HCT116 (cell line): ENCODE results near the gene SMC4. TPM values are rescaled to one million over a fixed set of nuclear protein-coding genes. Genes with fewer than 3 reads are reported as not detected.
"Not testable (repeated sequence)": the region's sequence is repeated elsewhere in the genome, so short reads cannot be mapped to it uniquely, and the experiment has no call there.

Experiments
- ATAC-seq: fragments of 200-7000 bp; cut with Tn5 transposase; 2 replicates; pipeline ENCODE4 v1.9.1; 2020; ENCODE audit warnings: mild to moderate bottlenecking, moderate library complexity
- BruUV-seq: library from RNA; stranded (reverse); fragments of 400-500 nt; replicated peaks from 2 replicates; lab custom pipeline; 2021; lab: Mats Ljungman, UMichigan
- CTCF ChIA-PET: fragments of 300-600 bp; sonication (Branson Sonifier 250); formaldehyde crosslinking; loops from one replicate; lab custom pipeline; 2021; ENCODE audit warnings: antibody characterized with exemption; lab: Charles Lee
- POLR2A ChIA-PET: fragments of 300-600, 350-600 bp; sonication (Branson Sonifier 250); formaldehyde crosslinking; loops from one replicate; lab custom pipeline; 2021; ENCODE audit warnings: antibody characterized with exemption; lab: Charles Lee
- RAD21 ChIA-PET, 2 experiments: fragments of 300-600 bp; sonication (Branson Sonifier 250); formaldehyde crosslinking; loops; one replicate each; lab custom pipeline; 2023; ENCODE audit warnings: low total read pairs in 2 of 2; ENCODE audit not compliant: uncharacterized antibody in 2 of 2, unreplicated experiment in 2 of 2, low non-redundant PET in 1 of 2; lab: Charles Lee
- DNase-seq: peaks from one replicate; pipeline ENCODE4 v3.0.0-alpha.2; 2010; ENCODE audit warnings: low read depth, low spot score
- H2AFZ ChIP-seq: fragments of 200-600 bp; shearing (Covaris generic), sonication (generic); 2 replicates; pipeline ENCODE4 v1.6.1; 2017; ENCODE audit warnings: low read depth, mixed run types, mixed read lengths, antibody characterized with exemption, low read length; ENCODE audit not compliant: poor library complexity, severe bottlenecking
- H3K27ac ChIP-seq: 2 replicates; pipeline ENCODE4 v1.5.1; 2012; ENCODE audit warnings: low read depth, low read length
- H3K27me3 ChIP-seq: fragments of 200-600 bp; sonication (generic); 2 replicates; pipeline ENCODE4 v1.6.1; 2016; ENCODE audit warnings: mixed run types, low read length, mixed read lengths; ENCODE audit not compliant: insufficient read depth
- H3K36me3 ChIP-seq, 2 experiments: fragments of 200-500 bp in 1 of 2; fragments of 200-600 bp in 1 of 2; sonication (Bioruptor generic) in 1 of 2; sonication (generic) in 1 of 2; 2 replicates each; pipeline versions ENCODE4 v1.5.1 to v1.6.1; 2014 to 2016; ENCODE audit warnings: low read length in 2 of 2, inconsistent platforms in 1 of 2, mixed read lengths in 1 of 2, mixed run types in 1 of 2; ENCODE audit not compliant: insufficient read depth in 2 of 2, control insufficient read depth in 1 of 2
- H3K4me1 ChIP-seq, 2 experiments: fragments of 200-600 bp in 1 of 2; sonication (generic) in 1 of 2; 2 replicates each; pipeline versions ENCODE4 v1.5.1 to v1.6.1; 2012 to 2017; ENCODE audit warnings: low read length in 2 of 2, inconsistent platforms in 1 of 2, mild to moderate bottlenecking in 1 of 2, mixed read lengths in 1 of 2, mixed run types in 1 of 2, moderate library complexity in 1 of 2; ENCODE audit not compliant: insufficient read depth in 2 of 2, control insufficient read depth in 1 of 2
- H3K4me2 ChIP-seq: fragments of 200-600 bp; sonication (generic); 2 replicates; pipeline ENCODE4 v1.6.1; 2017; ENCODE audit warnings: mixed run types, low read length, mixed read lengths
- H3K4me3 ChIP-seq, 2 experiments: fragments of 200-600 bp in 1 of 2; sonication (generic) in 1 of 2; replicated peaks in 1 of 2; 2 replicates each; pipeline ENCODE4 v1.5.1; 2011 to 2016; ENCODE audit warnings: low read length in 2 of 2, control low read depth in 1 of 2, low read depth in 1 of 2, mild to moderate bottlenecking in 1 of 2, mixed read lengths in 1 of 2, mixed run types in 1 of 2
- H3K79me2 ChIP-seq: fragments of 200-600 bp; sonication (generic); 2 replicates; pipeline ENCODE4 v1.6.1; 2017; ENCODE audit warnings: mild to moderate bottlenecking, mixed run types, low read length, moderate library complexity, mixed read lengths; ENCODE audit not compliant: insufficient read depth
- H3K9ac ChIP-seq: fragments of 200-600 bp; sonication (generic); 2 replicates; pipeline ENCODE4 v1.6.1; 2016; ENCODE audit warnings: low read length, mixed read lengths
- H3K9me2 ChIP-seq: fragments of 200-600 bp; sonication (generic), shearing (Covaris generic); 2 replicates; pipeline ENCODE4 v1.6.1; 2017; ENCODE audit warnings: mixed run types, mild to moderate bottlenecking, moderate library complexity; ENCODE audit not compliant: insufficient read depth
- H3K9me3 ChIP-seq, 2 experiments: fragments of 200-500 bp in 1 of 2; fragments of 200-600 bp in 1 of 2; sonication (Bioruptor generic) in 1 of 2; sonication (generic) in 1 of 2; 2 replicates each; pipeline ENCODE4 v1.6.1; 2014 to 2017; ENCODE audit warnings: low read length in 2 of 2, mixed read lengths in 2 of 2, inconsistent platforms in 1 of 2, low read depth in 1 of 2, mild to moderate bottlenecking in 1 of 2, mixed run types in 1 of 2, moderate library complexity in 1 of 2; ENCODE audit not compliant: control insufficient read depth in 1 of 2, insufficient read depth in 1 of 2
- H4K20me1 ChIP-seq: fragments of 200-600 bp; sonication (generic), shearing (Covaris generic); 2 replicates; pipeline ENCODE4 v1.6.1; 2017; ENCODE audit warnings: mixed run types, mild to moderate bottlenecking, moderate library complexity; ENCODE audit not compliant: insufficient read depth
- CEBPB ChIP-seq: IDR thresholded peaks from 2 replicates; pipeline ENCODE4 v1.6.1; 2012; ENCODE audit warnings: low read depth
- CTCF ChIP-seq, 3 experiments: fragments of 200-600 bp in 1 of 3; sonication (generic) in 1 of 3; IDR thresholded peaks in 2 of 3; conservative IDR thresholded peaks in 1 of 3; 2 replicates each; pipeline ENCODE4 v1.5.1; 2012 to 2017; ENCODE audit warnings: low read depth in 2 of 3, low read length in 2 of 3, antibody characterized with exemption in 1 of 3, borderline replicate concordance in 1 of 3, control low read depth in 1 of 3, mild to moderate bottlenecking in 1 of 3, mixed read lengths in 1 of 3, mixed run types in 1 of 3, moderate library complexity in 1 of 3; ENCODE audit not compliant: insufficient read depth in 1 of 3
- EGR1 ChIP-seq: IDR thresholded peaks from 2 replicates; pipeline ENCODE4 v1.6.1; 2012; ENCODE audit warnings: low read depth
- JUND ChIP-seq: IDR thresholded peaks from 2 replicates; pipeline ENCODE4 v1.6.1; 2012
- MAX ChIP-seq: IDR thresholded peaks from 2 replicates; pipeline ENCODE4 v1.6.1; 2012
- RAD21 ChIP-seq: IDR thresholded peaks from 2 replicates; pipeline ENCODE4 v1.6.1; 2012; ENCODE audit warnings: low read depth, mild to moderate bottlenecking
- SIN3A ChIP-seq: IDR thresholded peaks from 2 replicates; pipeline ENCODE4 v1.6.1; 2012; ENCODE audit warnings: low read depth
- SP1 ChIP-seq: IDR thresholded peaks from 2 replicates; pipeline ENCODE4 v1.6.1; 2012; ENCODE audit warnings: low read depth
- YY1 ChIP-seq: IDR thresholded peaks from 2 replicates; pipeline ENCODE4 v1.6.1; 2011; ENCODE audit warnings: low read length, low read depth, moderate library complexity, mild to moderate bottlenecking; ENCODE audit not compliant: insufficient replicate concordance; ENCODE audit errors: extremely low read depth
- intact Hi-C: fragments of 100-400 bp; cut with micrococcal nuclease; formaldehyde crosslinking; loops from 2 replicates; pipeline ENCODE4 v1.10.0; 2022
- total RNA-seq: library from RNA; stranded (reverse); gene quantifications from one replicate; pipeline ENCODE4 v1.2.1, GENCODE V29; 2021; ENCODE audit not compliant: unreplicated experiment

The SMC4 gene
- total RNA-seq, 1 experiment from 2014 or later: 123 TPM

- TF ChIP-seq CTCF (IDR thresholded peaks at IDR 0.05 in 2 of 3, conservative IDR thresholded peaks at IDR 0.05 in 1 of 3; ENCODE audit: borderline replicate concordance in 1 of 3, insufficient read depth in 1 of 3, low read depth in 2 of 3, low read length in 2 of 3) (no peak), YY1 (peak; percentile 89), JUND (no peak), RAD21 (no peak), EGR1 (no peak), MAX (peak; percentile 62; the same call in 1 of the 2 replicates), CEBPB (no peak)
- TF ChIP-seq, all 23 proteins: peak for 9
These were observed at the start of gene SMC4, which contains the start of gene IFT80 (continued) for GRCh38 chr3:160399125-160400029.

- intact Hi-C loops: no loop called here
These were observed 43.6 kb upstream of the SMC4 start for GRCh38 chr3:160355826-160356225.

GRCh38 chr3:160362896-160363295 lies 36.6 kb upstream of the SMC4 start:
- RAD21 ChIA-PET, CTCF ChIA-PET, H4K20me1 ChIP-seq, H3K79me2 ChIP-seq, H3K36me3 ChIP-seq, H2AFZ ChIP-seq, H3K9ac ChIP-seq, H3K27ac ChIP-seq, POLR2A ChIA-PET, H3K4me1 ChIP-seq, H3K9me3 ChIP-seq, DNase-seq, ATAC-seq, intact Hi-C loops, BruUV-seq, H3K4me2 ChIP-seq, H3K27me3 ChIP-seq, H3K9me2 ChIP-seq, H3K4me3 ChIP-seq: not testable (repeated sequence)

More at GRCh38 chr3:160355826-160356225, 43.6 kb upstream of the SMC4 start:
- no TSS peak for BruUV-seq
- H4K20me1 ChIP-seq: no peaks in the 10 kb centered on the region
- no peak overlapping the region for H3K4me2 ChIP-seq
- H3K79me2 ChIP-seq: no peaks in the 10 kb centered on the region
- DNase-seq (no peak), ATAC-seq (no peak)
- ChIA-PET CTCF (no interaction called here), POLR2A (no interaction called here), RAD21 (no interaction called here)
- H3K36me3 ChIP-seq: no peaks in the 10 kb centered on the region
- no peak overlapping the region for H3K4me3 ChIP-seq
- H3K27me3 ChIP-seq: no peaks in the 10 kb centered on the region
- no peak overlapping the region for H3K27ac ChIP-seq
- H3K4me1 ChIP-seq: no peaks in the 10 kb centered on the region
- no peaks in the 10 kb centered on the region for H3K9me3 ChIP-seq
- TF ChIP-seq SP1 (no peak), YY1 (no peak), SIN3A (no peak)
- H2AFZ ChIP-seq: no peak overlapping the region
- no peaks in the 10 kb centered on the region for H3K9me2 ChIP-seq
- H3K9ac ChIP-seq: no peak overlapping the region
